Activated naive CD4-positive, alpha-beta T cell treated with anti-CD3 and anti-CD28 coated beads, Interleukin-2, amount 50 U/mL, for 72 hours (primary cell): ENCODE results near the gene LMF1. TPM values are rescaled to one million over a fixed set of nuclear protein-coding genes. Genes with fewer than 3 reads are reported as not detected.

Source experiments
- ATAC-seq, 2 donors: fragments of 150-1000 bp; cut with Tn5 transposase; 2 replicates each; pipeline ENCODE4 v1.10.0; 2021; ENCODE audit warnings: mild to moderate bottlenecking in 2 of 2, moderate library complexity in 2 of 2
- DNase-seq, 2 donors: peaks; one replicate each; pipeline ENCODE4 v3.0.0; 2021 to 2022; ENCODE audit warnings: low spot score in 2 of 2
- H3K27ac Mint-ChIP-seq, 2 donors: one replicate each; pipeline ENCODE4 v1.8.0; 2022; ENCODE audit warnings: mild to moderate bottlenecking in 2 of 2, mixed read lengths in 2 of 2
- H3K36me3 Mint-ChIP-seq, 2 donors: one replicate each; pipeline ENCODE4 v1.8.0; 2022; ENCODE audit warnings: mixed read lengths in 2 of 2
- H3K9me3 Mint-ChIP-seq, 2 donors: one replicate each; pipeline ENCODE4 v1.8.0; 2022; ENCODE audit warnings: mixed read lengths in 2 of 2
- total RNA-seq, 2 donors: library from RNA; stranded (reverse); gene quantifications; one replicate each; pipeline ENCODE4 v1.2.3, GENCODE V29; 2022

LMF1 gene
- total RNA-seq, 2 donors from 2014 or later: 13.0 to 19.1 TPM

DNA sequence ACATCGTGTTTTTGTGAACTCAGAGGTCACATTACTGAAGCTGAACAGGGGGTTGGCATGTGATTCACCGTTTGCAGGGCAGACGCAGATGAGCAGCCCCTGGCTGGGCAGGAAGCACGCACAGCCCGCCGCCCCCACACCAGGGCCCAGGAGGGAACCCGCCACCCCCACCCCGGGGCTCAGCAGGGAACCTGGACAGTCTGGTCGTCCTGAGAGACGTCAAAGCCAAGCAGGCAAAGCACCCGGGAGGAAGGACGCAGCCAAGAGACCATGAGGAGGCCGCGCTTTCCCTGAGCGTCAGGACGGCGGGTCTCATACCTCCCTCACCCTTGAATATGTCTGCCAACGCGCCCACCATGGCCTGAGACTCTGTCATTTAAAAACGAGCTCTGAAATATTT is 60.6 kb downstream of the LMF1 start:
- Mint-ChIP-seq H3K9me3 (peaks cover 0 to 6% of the 10 kb centered on the region in 2 donors), H3K27ac (no peak overlapping the region), H3K36me3 (peaks cover 0 to 13% of the 10 kb centered on the region in 2 donors)
- ATAC-seq (no peak), DNase-seq (no peak)

DNA sequence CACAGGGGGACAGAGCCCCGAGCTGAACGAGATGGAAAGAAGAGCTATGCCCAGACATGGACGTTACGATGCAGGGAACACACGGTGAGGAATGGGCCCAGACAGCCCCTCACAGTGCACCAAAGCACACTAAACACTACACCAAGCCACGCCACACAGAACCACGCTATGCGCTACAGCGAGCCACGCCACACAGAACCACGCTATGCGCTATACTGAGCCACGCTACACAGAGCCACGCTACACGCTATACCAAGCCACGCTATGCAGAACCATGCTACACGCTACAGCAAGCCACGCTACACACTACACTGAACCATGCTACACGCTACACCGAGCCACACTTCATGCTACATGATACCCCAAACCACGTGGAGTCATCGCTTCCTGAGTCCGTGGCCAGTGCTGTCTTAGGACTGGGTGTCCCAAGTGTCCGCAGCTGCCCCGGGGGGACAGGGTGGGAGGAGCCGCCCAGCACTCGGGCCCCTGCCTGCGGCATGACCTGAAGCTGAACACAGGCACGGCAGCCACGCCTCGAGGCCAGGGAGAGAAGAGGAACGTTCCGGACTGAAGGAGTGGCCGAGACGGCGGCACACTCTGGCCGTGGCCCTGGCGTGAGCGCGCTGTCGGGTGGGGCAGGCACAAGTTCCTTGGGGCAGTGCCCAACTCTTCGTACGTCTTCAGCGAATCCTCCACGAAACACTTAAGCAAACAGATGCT is 61.3 kb downstream of the LMF1 start:
- peaks cover 0 to 8% of the 10 kb centered on the region in 2 donors for H3K9me3 Mint-ChIP-seq
- DNase-seq: no peak
- ATAC-seq: no peak
- no peak overlapping the region for H3K27ac Mint-ChIP-seq
- H3K36me3 Mint-ChIP-seq: peaks cover 0 to 16% of the 10 kb centered on the region in 2 donors

DNA sequence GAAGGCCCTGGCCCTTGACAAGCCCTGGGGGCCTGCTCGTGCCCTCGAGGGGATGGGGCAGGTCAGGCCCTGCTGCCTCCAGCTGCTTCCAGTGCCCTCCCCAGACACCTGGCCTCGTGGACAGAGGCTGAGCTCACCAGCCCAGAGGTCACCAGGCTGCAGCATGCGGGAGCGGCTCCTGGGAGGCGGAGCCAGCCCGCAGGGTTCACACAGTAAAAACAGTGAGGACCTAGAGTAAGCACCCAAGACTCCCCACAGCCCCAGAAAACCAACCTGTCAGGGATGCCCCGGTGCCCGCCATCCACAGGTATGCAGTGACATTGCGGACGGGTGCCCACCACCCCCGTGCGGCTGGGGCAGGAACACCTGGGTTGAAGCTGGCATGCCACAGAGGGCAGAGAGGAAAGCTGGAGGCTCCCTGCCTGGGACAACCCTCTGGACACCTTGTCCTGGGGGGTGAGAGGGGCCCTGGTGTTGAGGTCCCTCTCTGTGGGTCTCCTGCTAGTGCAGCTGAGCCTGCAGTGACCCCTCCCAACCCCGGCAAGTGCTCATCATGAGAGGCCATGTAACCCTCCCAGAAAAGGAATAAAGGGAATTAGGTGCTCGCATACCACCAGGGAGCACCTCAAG is 62.1 kb downstream of the LMF1 start:
- ATAC-seq (no peak), DNase-seq (no peak)
- peaks cover 0 to 8% of the 10 kb centered on the region in 2 donors for H3K9me3 Mint-ChIP-seq
- peaks cover 0 to 16% of the 10 kb centered on the region in 2 donors for H3K36me3 Mint-ChIP-seq
- no peak overlapping the region for H3K27ac Mint-ChIP-seq

DNA sequence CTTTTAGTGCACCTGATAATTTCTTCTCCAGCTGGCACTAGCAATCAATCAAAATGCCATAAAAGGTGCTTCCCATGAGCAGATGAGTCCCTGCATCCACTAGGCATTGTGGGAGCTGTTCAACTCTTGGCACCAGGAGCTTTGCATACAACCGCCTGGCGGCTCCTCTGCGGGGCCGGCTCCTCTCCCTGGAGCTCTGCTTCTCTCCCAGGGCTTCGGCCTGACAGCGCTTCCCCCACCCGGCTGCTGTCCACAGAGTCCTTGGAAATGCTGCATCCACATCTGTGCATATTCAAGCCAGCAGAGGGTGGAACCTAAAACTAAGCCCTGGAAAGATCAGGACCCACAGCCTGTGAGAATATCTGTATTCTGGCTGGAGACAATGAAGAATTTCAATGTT is 62.9 kb downstream of the LMF1 start:
- ATAC-seq (no peak), DNase-seq (no peak)
- peaks cover 0 to 16% of the 10 kb centered on the region in 2 donors for H3K36me3 Mint-ChIP-seq
- peaks cover 0 to 8% of the 10 kb centered on the region in 2 donors for H3K9me3 Mint-ChIP-seq
- no peak overlapping the region for H3K27ac Mint-ChIP-seq

DNA sequence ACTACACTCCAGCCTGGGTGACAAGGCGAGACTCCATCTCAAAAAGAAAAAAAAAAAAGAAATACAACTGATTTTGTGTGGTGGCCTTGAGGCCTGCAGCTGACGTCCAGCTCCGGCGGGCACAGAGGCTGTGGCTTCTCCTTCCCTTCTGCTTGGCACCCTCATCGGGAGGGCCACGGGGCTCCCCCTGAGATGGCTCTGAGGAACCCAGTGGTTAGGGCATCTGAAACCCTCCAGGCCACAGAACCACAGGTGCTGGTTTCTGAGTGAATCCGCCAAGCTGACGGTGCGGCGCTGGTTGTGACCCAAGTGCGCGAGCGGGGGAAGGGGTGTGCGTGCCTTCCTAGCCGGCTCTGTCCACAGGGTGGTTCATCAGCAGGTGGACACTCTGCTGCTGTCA is 63.4 kb downstream of the LMF1 start:
- ATAC-seq: no peak
- peaks cover 0 to 16% of the 10 kb centered on the region in 2 donors for H3K36me3 Mint-ChIP-seq
- H3K9me3 Mint-ChIP-seq: peaks cover 0 to 8% of the 10 kb centered on the region in 2 donors

DNA sequence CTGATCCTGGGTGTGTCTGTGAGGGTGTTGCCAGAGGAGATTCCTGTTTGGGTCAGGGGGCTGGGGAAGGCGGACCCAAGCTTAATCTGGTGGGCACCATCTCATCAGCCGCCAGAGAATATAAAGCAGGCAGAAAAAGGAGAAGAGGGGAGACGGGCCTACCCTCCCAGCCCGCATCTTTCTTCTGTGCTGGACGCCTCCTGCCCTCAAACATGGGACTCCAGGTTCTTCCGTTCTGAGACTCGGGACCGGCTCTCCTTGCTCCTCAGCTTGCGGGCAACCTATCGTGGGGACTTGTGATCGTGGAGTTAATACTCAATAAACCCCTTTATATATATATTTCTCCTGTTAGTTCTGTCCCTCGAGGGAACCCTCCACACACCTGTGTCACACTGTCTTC is 64.5 kb downstream of the LMF1 start:
- Mint-ChIP-seq H3K27ac (no peak overlapping the region), H3K9me3 (peaks cover 0 to 8% of the 10 kb centered on the region in 2 donors), H3K36me3 (peaks cover 0 to 16% of the 10 kb centered on the region in 2 donors)
- DNase-seq (no peak), ATAC-seq (no peak)

More for the DNA sequence above, 63.4 kb downstream of the LMF1 start:
- no peak for DNase-seq
- no peak overlapping the region for H3K27ac Mint-ChIP-seq

DNA sequence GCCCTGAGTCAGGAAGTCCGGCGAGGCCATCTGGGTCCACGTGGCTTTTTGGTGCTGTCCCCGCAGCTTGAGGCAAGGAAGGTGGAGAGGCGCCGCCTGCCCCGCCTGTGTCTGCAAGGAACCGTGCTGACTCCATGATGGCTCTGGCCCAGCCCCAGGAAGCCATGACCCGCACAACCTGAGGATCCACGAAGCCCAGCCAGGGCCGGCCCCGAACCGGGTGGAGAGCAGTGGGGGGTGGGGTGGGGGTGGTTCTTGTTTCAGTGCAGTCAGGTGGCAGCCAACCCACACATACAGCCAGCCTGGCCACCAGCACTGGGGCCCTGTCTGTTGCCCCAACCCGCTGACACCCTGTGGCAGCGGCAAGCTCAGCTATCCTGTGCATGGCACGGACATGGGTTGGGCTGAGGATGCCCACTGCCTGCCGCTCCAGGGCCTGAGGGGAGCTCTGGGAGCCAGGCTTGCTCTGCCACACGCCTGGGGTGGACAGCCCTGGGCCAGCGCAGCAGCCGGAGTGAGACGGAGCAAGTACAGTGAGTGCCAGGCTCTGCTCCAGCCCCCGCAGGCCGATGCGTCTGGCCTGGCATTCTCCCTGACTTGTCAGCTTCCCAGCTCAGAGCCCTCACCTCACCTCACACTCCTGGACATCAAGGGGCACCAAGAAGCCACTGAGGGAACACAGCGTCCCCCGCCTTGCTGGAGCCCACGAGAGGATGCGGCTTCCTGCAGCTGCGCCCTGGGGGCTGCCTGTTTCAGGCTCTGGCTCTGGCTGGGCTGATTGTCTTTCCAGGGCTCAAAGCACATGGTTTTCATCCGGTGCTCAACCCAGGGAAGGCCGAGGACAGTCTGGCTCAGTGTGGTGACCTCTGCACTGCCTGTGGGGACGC is 68.8 kb downstream of the LMF1 start:
- Mint-ChIP-seq H3K36me3 (peaks cover 0 to 16% of the 10 kb centered on the region in 2 donors), H3K27ac (no peak overlapping the region), H3K9me3 (peaks cover 0 to 8% of the 10 kb centered on the region in 2 donors)
- DNase-seq: no peak
- ATAC-seq: no peak

DNA sequence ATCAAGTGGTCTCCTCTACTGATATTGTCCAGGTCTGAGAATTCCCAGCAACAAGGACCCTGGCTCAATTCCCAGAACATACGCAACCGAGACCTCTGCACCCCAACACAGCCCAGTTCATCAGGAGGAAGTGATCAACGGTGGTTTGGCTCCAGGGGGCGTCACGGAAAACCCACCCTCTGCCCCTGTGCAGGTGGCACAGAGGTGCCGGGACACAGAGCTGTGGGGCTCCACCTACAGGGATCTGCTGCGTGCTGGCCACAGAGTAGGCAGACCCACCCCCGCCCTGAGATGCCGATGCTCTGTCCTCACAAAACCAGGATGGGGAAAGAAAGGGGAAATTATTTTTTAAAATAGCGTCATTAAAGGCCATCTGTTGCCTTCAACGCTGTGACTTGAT is 69.6 kb downstream of the LMF1 start:
- DNase-seq (no peak), ATAC-seq (no peak)
- Mint-ChIP-seq H3K9me3 (peaks cover 0 to 8% of the 10 kb centered on the region in 2 donors), H3K36me3 (peaks cover 0 to 11% of the 10 kb centered on the region in 2 donors), H3K27ac (no peak overlapping the region)

DNA sequence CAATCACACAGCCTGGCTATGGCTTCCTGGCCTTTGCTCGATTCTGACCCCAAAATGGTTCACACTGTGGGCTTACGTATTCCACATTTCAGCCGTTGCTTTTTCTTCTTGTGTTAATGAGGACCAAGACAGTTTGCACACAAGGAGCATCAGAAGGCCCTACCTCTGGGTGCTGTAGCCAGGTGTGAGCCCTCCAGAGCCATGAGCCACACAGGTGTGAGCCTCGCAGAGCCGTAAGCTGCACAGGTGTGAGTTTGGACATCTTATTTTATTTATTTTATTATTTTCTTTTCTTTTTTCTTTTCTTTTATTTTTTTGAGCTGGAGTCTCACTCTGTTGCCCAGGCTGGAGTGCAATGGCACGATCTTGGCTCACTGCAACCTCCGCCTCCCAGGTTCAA is 70.6 kb downstream of the LMF1 start:
- ATAC-seq: no peak
- H3K36me3 Mint-ChIP-seq: peaks cover 0 to 3% of the 10 kb centered on the region in 2 donors
- peaks cover 0 to 2% of the 10 kb centered on the region in 2 donors for H3K9me3 Mint-ChIP-seq

DNA sequence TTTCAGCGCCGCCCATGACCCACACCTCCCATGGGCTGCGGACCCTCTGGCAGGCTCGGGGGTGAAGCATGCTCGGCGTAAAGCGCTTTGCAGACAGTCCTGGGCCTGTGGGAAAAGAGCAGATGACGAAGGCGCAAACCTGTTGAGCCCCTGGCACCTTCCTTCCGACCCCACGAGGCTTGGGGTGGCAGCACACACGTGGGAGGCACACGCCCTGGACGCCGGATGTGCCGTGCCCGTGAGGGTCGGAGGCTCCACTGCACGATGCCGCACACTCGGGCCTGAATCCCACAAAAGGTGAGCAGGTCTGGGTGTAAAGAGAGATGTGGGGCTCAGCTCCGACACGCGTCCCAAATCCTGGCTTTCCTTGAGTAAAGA is 71.1 kb downstream of the LMF1 start:
- ATAC-seq: no peak
- H3K27ac Mint-ChIP-seq: no peak overlapping the region
- H3K36me3 Mint-ChIP-seq: no peaks in the 10 kb centered on the region
- DNase-seq: no peak
- no peaks in the 10 kb centered on the region for H3K9me3 Mint-ChIP-seq

More for the DNA sequence above, 70.6 kb downstream of the LMF1 start:
- H3K27ac Mint-ChIP-seq: no peak overlapping the region
- no peak for DNase-seq

DNA sequence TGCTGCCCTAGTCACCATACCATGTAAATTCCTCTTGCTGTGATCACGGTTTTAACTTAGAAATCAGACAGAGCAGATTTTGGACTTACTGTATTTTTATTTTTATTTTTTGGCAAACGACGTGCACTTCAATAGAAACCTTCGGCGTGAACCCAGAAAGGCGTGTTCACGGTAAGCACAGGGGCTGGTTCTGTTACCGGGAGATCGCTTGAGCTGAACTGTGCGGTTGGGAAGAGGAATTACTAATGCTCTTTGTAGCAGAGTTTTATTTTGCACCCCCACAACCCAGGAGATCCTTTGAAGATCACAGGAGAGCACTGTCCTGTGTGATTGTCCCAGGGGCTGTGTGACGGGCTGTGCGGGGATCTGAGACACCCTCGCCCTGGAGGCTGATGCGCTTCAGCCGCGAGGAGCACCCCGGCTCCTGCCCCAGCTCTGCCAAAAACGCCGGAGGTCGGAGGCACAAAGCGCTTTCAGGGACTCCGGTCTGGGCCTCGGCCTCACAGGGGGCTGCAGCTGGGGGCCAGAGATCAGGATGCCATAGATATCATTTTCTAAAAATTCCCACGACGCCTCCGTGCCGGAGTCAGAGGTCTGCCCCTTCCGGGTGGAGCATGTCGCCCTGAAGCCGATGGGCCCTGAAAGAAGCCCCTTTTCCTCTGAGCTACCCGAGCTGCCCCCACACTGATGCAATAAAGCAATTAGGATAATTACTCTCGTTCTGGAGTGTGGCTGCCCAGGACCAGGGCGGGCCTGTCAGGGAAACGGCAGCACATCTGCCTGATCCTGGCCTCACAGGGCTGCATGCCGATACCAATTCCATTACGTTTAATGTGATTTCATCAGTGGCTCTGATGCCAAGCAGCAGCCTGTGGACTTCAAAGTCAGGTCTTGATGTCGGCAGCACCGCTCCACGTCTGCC is 71.8 kb downstream of the LMF1 start:
- DNase-seq (no peak), ATAC-seq (no peak)
- no peaks in the 10 kb centered on the region for H3K36me3 Mint-ChIP-seq
- H3K27ac Mint-ChIP-seq: peak overlapping the region in 1 of 2 donors; percentile 86
- no peaks in the 10 kb centered on the region for H3K9me3 Mint-ChIP-seq

DNA sequence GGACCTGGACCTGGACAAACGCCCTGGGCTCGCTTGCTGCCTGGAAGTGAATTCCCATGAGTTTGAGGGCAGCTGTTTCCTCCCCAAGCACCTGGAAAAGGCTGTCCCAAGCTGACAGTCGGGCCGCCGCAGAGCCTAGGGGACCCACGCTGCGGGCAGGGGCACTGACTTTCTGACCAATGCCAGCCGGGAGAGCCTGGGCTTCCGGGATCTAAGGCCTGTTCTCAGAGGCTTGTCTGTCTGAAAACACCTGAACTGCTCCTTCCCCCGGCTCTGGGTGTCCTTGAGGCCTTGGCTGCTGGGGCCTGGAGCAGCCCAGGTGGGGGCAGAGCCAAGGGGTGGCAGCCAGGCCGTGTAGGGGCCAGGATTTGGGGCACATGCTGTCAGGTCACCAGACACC is 72.6 kb downstream of the LMF1 start:
- DNase-seq: no peak
- ATAC-seq: no peak
- Mint-ChIP-seq H3K9me3 (no peaks in the 10 kb centered on the region), H3K27ac (no peak overlapping the region), H3K36me3 (no peaks in the 10 kb centered on the region)

DNA sequence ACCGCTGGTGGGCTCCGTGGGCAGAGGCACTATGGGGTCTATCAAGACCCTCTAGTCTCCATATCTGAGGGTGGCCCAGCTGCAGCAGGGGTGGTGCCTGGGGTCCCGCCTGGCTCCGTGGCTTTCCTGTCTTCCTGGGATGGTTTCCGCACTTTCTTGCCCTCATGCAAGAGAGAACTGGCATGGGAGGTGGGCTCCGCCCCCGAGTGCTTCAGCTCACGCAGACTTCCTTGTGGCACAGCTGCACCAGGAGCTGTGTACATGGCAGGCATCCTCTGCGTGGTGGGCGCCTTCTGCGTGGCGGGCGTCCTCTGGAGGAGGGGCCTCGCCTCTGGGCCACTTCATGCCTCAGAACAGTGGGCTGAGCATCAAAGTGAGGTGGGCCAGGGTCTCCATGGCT is 73.1 kb downstream of the LMF1 start:
- no peak for ATAC-seq
- H3K27ac Mint-ChIP-seq: no peak overlapping the region

DNA sequence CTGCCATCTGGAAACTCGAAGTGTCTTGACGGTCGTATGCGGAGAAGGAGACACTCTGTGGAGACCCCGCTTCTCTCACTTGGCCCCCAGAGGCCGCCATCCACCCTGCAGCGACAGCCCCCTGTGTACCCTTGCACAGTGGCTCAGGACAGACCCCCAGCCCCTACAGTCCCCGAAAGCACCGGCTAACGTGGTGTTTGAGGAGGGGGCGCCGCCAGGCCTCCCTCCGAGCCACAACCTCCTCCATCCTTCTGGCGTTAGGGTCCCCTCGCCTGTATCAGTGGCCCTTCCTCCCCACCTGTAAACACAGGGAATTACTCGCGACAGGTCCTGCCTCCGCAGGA is 73.6 kb downstream of the LMF1 start:
- no peak for ATAC-seq
- no peaks in the 10 kb centered on the region for H3K9me3 Mint-ChIP-seq

More for the DNA sequence above, 73.1 kb downstream of the LMF1 start:
- no peak for DNase-seq
- Mint-ChIP-seq H3K36me3 (no peaks in the 10 kb centered on the region), H3K9me3 (no peaks in the 10 kb centered on the region)

DNA sequence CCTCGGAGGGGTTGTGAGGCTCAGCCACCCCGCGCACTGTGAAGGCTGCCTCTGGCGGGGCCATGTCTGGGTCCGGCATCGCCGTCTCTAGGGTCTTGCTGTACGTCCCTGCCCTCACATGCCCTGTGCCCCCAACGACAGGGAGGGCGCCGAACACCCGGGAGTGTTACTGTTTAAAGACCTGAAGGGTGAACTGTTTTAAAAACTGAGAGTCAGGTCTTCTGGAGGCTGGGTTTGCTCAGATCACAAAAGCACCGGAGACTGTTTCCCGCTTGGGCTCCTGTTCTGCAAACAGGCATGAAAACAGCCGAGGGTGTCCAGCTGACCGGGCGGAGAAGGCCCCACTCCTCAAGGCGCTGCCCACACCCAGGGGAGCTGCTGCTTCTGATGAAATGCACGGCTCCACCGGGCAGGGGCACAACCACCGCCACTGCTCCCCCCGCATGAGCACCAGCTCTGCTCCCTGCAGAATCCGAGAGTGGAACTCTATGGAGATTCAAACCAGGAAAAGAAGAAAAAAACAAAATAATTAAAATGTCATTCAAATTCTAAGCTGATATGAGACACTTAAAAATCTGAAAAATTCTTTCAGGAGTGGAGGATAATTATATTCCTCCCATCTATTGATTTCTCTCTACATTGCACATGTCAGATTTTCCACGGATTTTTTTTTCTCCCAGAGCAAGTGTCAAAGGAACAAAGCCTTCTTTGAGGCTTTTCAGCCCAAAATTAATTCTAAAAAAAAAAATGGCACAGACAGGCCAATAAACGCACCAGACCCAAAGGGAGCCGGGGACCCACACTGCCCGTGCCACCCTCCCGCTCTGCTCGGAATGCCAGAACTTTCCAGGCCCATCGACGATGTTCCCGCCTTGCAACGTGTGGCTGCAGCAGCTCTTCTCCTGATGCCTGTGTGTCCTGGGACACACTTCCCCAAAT is 74.3 kb downstream of the LMF1 start:
- Mint-ChIP-seq H3K36me3 (no peaks in the 10 kb centered on the region), H3K27ac (no peak overlapping the region), H3K9me3 (no peaks in the 10 kb centered on the region)
- no peak for ATAC-seq
- DNase-seq: no peak

More for the DNA sequence above, 73.6 kb downstream of the LMF1 start:
- no peak for DNase-seq
- Mint-ChIP-seq H3K36me3 (no peaks in the 10 kb centered on the region), H3K27ac (no peak overlapping the region)
